Spleen (tissue), 13 donors: ENCODE results near the gene NCS1. TPM values are rescaled to one million over a fixed set of nuclear protein-coding genes. Genes with fewer than 3 reads are reported as not detected.

ENCODE experiments used
- DNase-seq: peaks from one replicate; pipeline ENCODE4 v3.0.0-alpha.2; 2020
- H3K27ac ChIP-seq, 8 donors: fragments of 200-600 bp; sonication (generic) in 7 of 8; 1 replicate in 4 of 8; 2 replicates in 4 of 8; pipeline versions ENCODE4 v1.5.0 to v1.8.0; 2016 to 2021; ENCODE audit warnings: inconsistent platforms in 4 of 8, mild to moderate bottlenecking in 4 of 8, moderate library complexity in 1 of 8
- H3K27me3 ChIP-seq, 7 donors: fragments of 200-600 bp; sonication (generic) in 6 of 7; replicated peaks in 1 of 7; 1 replicate in 4 of 7; 2 replicates in 3 of 7; pipeline versions ENCODE4 v1.5.0 to v1.8.0; 2016 to 2021; ENCODE audit warnings: inconsistent platforms in 3 of 7, mild to moderate bottlenecking in 1 of 7
- H3K36me3 ChIP-seq, 6 donors: fragments of 200-600 bp; sonication (generic) in 5 of 6; 1 replicate in 4 of 6; 2 replicates in 2 of 6; pipeline versions ENCODE4 v1.5.0 to v1.8.0; 2016 to 2021; ENCODE audit warnings: inconsistent platforms in 2 of 6
- H3K4me1 ChIP-seq, 6 donors: fragments of 200-600 bp; sonication (generic) in 5 of 6; 1 replicate in 3 of 6; 2 replicates in 3 of 6; pipeline versions ENCODE4 v1.5.0 to v1.8.0; 2016 to 2021; ENCODE audit warnings: inconsistent platforms in 3 of 6
- H3K4me3 ChIP-seq, 8 donors: fragments of 200-600 bp; sonication (generic) in 7 of 8; 1 replicate in 4 of 8; 2 replicates in 4 of 8; pipeline versions ENCODE4 v1.5.0 to v1.8.0; 2016 to 2021; ENCODE audit warnings: inconsistent platforms in 4 of 8, mild to moderate bottlenecking in 4 of 8, moderate library complexity in 2 of 8
- H3K9me3 ChIP-seq, 8 donors: fragments of 200-600 bp; sonication (generic) in 7 of 8; 1 replicate in 4 of 8; 2 replicates in 4 of 8; pipeline versions ENCODE4 v1.5.0 to v1.8.0; 2016 to 2021; ENCODE audit warnings: inconsistent platforms in 4 of 8
- CTCF ChIP-seq, 11 experiments: fragments of 200-600 bp in 7 of 11; fragments of 450-650 bp in 4 of 11; sonication (generic) in 4 of 11; IDR thresholded peaks in 8 of 11; conservative IDR thresholded peaks in 3 of 11; 1 replicate in 7 of 11; 2 replicates in 4 of 11; pipeline versions ENCODE4 v1.4.0 to v1.8.0; 2016 to 2021; ENCODE audit warnings: antibody characterized with exemption in 11 of 11, inconsistent platforms in 4 of 11, mild to moderate bottlenecking in 1 of 11
- POLR2A ChIP-seq, 3 donors: fragments of 450-650 bp; IDR thresholded peaks; one replicate each; pipeline ENCODE4 v1.5.1; 2017; ENCODE audit warnings: antibody characterized with exemption in 3 of 3, mild to moderate bottlenecking in 1 of 3
- POLR2AphosphoS5 ChIP-seq, 3 donors: sonication (generic); formaldehyde crosslinking; IDR thresholded peaks; one replicate each; pipeline ENCODE4 v1.5.1; 2017; ENCODE audit warnings: antibody characterized with exemption in 3 of 3
- WGBS, 5 donors: extraction: QIAGEN DNeasy Blood & Tissue Kit in 3 of 5; methylation state at CpG; one replicate each; pipeline versions ENCODE4 v1.1.5 to v1.1.7; 2013 to 2018; 5-methylcytosine and 5-hydroxymethylcytosine counted together
- intact Hi-C: fragments of 100-400 bp; cut with DNase I; formaldehyde crosslinking; loops from one replicate; pipeline ENCODE4 v1.15.0; 2023; ENCODE audit warnings: low total_unique reads
- long read RNA-seq, 2 donors: transcript quantifications; one replicate each; lab custom pipeline, GENCODE V29; 2026
- polyA plus RNA-seq, 3 donors: library from polyadenylated mRNA; stranded (reverse); fragments of 200-250 nt; gene quantifications; one replicate each; pipeline ENCODE4 v1.2.1, GENCODE V29; 2013
- total RNA-seq, 7 donors: library from RNA; depleted of rRNA in 3 of 7; stranded (reverse); fragments of >200 nt in 3 of 7; fragmentation: NEBNext Ultra II Directional in 4 of 7; extraction: Animal tissue kit (Norgen Biotek cat#: 25700) in 4 of 7; gene quantifications; one replicate each; pipeline versions ENCODE4 v1.1.0 to v1.2.1, GENCODE V29; 2016 to 2021
- donor health status: healthy with polysubstance abuse.
- donor health status: DM: no; HTN: no; CAD: no; lungs with moderate emphysema.
- donor health status: DM: no; HTN: no; CAD: no.
- donor health status: Bipolar disorder and iron deficiency.
- donor health status: healthy.
- donor health status: DM: no; HTN: no; CAD: no.
- donor health status: DM: yes; HTN: yes; CAD: no.

NCS1 gene
- total RNA-seq (1 to 10 TPM in 4 of 7 donors, under 1 TPM in 3; 0.46 to 2.5 (median 1.2) TPM), polyA plus RNA-seq (1 to 10 TPM in 2 of 3 donors, under 1 TPM in 1; 0.50 to 1.6 (median 1.3) TPM)
- long read RNA-seq, donor 1, full-length matches to known transcripts, result 5 of 5 reads
- long read RNA-seq, donor 1, partial matches to known transcripts, result 0 of 5 reads
- long read RNA-seq, donor 1, other reads (novel, unspliced or antisense), result 0 of 5 reads
- long read RNA-seq, donor 2, result 0 reads

GRCh38 chr9:130172161-130172857, at the start of gene NCS1:
Gene NCS1, plus strand, starts transcription at chr9:130172404. Its CDS starts 260 bp downstream, at chr9:130172664.
- Histone ChIP-seq H3K27me3 (peaks cover 0 to 51% (median 22%) of the 10 kb centered on the region in 7 donors), H3K36me3 (no peaks in the 10 kb centered on the region), H3K4me1 (peaks cover 0 to 19% (median 14%) of the 10 kb centered on the region in 6 donors), H3K27ac (no peak within 1 kb of the TSS), H3K4me3 (peak within 1 kb of the TSS in 5 of 8 donors; percentile 23 to 66 (median 39)), H3K9me3 (no peaks in the 10 kb centered on the region)
- intact Hi-C loops, result no loop called here
- TF ChIP-seq CTCF (IDR thresholded peaks at IDR 0.05 in 8 of 11, conservative IDR thresholded peaks at IDR 0.05 in 3 of 11) (no peak), POLR2A (IDR thresholded peaks at IDR 0.05) (no peak), POLR2AphosphoS5 (IDR thresholded peaks at IDR 0.05) (no peak)
- 0 to 2% (median 1%) methylated on average over 1 to 99 of the region's 101 CpGs for WGBS, 5 donors
- no peak for DNase-seq

- Histone ChIP-seq H3K4me3 (no peak overlapping the region), H3K4me1 (peaks cover 0 to 19% (median 10%) of the 10 kb centered on the region in 6 donors), H3K9me3 (no peaks in the 10 kb centered on the region), H3K27ac (no peak overlapping the region), H3K36me3 (peaks cover 0 to 98% (median 27%) of the 10 kb centered on the region in 6 donors), H3K27me3 (no peaks in the 10 kb centered on the region)
- TF ChIP-seq POLR2A (IDR thresholded peaks at IDR 0.05) (no peak), POLR2AphosphoS5 (IDR thresholded peaks at IDR 0.05) (no peak), CTCF (IDR thresholded peaks at IDR 0.05 in 8 of 11, conservative IDR thresholded peaks at IDR 0.05 in 3 of 11) (no peak)
- peak; percentile 32 for DNase-seq
- 64 to 92% (median 75%) methylated on average over 7 of the region's 7 CpGs for WGBS, 5 donors
- intact Hi-C loops, result no loop called here
These were observed 49.7 kb upstream of the NCS1 start for GRCh38 chr9:130122456-130122855.

- H3K27me3 ChIP-seq, result no peaks in the 10 kb centered on the region
- TF ChIP-seq CTCF (IDR thresholded peaks at IDR 0.05 in 8 of 11, conservative IDR thresholded peaks at IDR 0.05 in 3 of 11), result no peak
- TF ChIP-seq POLR2A (IDR thresholded peaks at IDR 0.05), result no peak
- no peak for TF ChIP-seq POLR2AphosphoS5 (IDR thresholded peaks at IDR 0.05)
- peaks cover 3 to 37% (median 28%) of the 10 kb centered on the region in 6 donors for H3K4me1 ChIP-seq
- peaks cover 0 to 98% (median 25%) of the 10 kb centered on the region in 6 donors for H3K36me3 ChIP-seq
- 81 to 92% (median 89%) methylated on average over 7 of the region's 7 CpGs for WGBS, 5 donors
- DNase-seq, result peak; percentile 39
- no peak overlapping the region for H3K27ac ChIP-seq
- H3K4me3 ChIP-seq, result no peak overlapping the region
- H3K9me3 ChIP-seq, result no peaks in the 10 kb centered on the region
- intact Hi-C loops, result no loop called here
These were observed 47.9 kb upstream of the NCS1 start for GRCh38 chr9:130124085-130124860.
